ENCODE measurements around the gene TUBD1.

- TF ChIP-seq POLR2A (IDR thresholded peaks at IDR 0.05) (no peak), CTCF (IDR thresholded peaks at IDR 0.05) (no peak)
These were observed 945 bp upstream of the TUBD1 start for GRCh38 chr17:59893676-59894100.
